ENCODE results near the gene BIRC2. TPM values are rescaled to one million over a fixed set of nuclear protein-coding genes. Genes with fewer than 3 reads are reported as not detected.

The BIRC2 gene
- total RNA-seq, 1 experiment from 2014 or later, result 32.0 TPM

GRCh38 chr11:102398297-102398696, 51.3 kb downstream of the BIRC2 start:
- no peaks in the 10 kb centered on the region for H3K9me3 ChIP-seq (ENCODE audit: low read depth, low read length, poor library complexity, severe bottlenecking)
- no TSS peak for BruUV-seq (replicated peaks)
- H3K36me3 ChIP-seq (ENCODE audit: insufficient read depth, low read length, poor library complexity, severe bottlenecking), result peaks cover 61% of the 10 kb centered on the region
- ChIA-PET POLR2A (ENCODE audit: low non-redundant PET) (no interaction called here), CTCF (no interaction called here)
- no peak for DNase-seq (ENCODE audit: low spot score)
- no peaks in the 10 kb centered on the region for H3K27me3 ChIP-seq (replicated peaks; ENCODE audit: insufficient read depth, low read depth, low read length, poor library complexity)
- no peaks in the 10 kb centered on the region for H3K4me1 ChIP-seq (ENCODE audit: insufficient read depth, low read length, poor library complexity, severe bottlenecking)
- intact Hi-C loops (cut with micrococcal nuclease; ENCODE audit: unreplicated experiment), result no loop called here
- no peak overlapping the region for H3K27ac ChIP-seq (ENCODE audit: low read depth, low read length, poor library complexity, severe bottlenecking)
- TF ChIP-seq, protein P1, sequence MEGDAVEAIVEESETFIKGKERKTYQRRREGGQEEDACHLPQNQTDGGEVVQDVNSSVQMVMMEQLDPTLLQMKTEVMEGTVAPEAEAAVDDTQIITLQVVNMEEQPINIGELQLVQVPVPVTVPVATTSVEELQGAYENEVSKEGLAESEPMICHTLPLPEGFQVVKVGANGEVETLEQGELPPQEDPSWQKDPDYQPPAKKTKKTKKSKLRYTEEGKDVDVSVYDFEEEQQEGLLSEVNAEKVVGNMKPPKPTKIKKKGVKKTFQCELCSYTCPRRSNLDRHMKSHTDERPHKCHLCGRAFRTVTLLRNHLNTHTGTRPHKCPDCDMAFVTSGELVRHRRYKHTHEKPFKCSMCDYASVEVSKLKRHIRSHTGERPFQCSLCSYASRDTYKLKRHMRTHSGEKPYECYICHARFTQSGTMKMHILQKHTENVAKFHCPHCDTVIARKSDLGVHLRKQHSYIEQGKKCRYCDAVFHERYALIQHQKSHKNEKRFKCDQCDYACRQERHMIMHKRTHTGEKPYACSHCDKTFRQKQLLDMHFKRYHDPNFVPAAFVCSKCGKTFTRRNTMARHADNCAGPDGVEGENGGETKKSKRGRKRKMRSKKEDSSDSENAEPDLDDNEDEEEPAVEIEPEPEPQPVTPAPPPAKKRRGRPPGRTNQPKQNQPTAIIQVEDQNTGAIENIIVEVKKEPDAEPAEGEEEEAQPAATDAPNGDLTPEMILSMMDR (conservative IDR thresholded peaks at IDR 0.05; ENCODE audit: low read depth, low read length), result no peak
- TF ChIP-seq EZH2 (IDR thresholded peaks at IDR 0.05; ENCODE audit: borderline replicate concordance, low read depth, low read length, poor library complexity, severe bottlenecking), result no peak
- H3K4me3 ChIP-seq (ENCODE audit: low read depth, low read length, poor library complexity, severe bottlenecking), result no peak overlapping the region

GRCh38 chr11:102399189-102399588, 52.2 kb downstream of the BIRC2 start:
- H3K4me3 ChIP-seq (ENCODE audit: low read depth, low read length, poor library complexity, severe bottlenecking), result no peak overlapping the region
- H3K27ac ChIP-seq (ENCODE audit: low read depth, low read length, poor library complexity, severe bottlenecking), result peak overlapping the region; percentile 14
- ChIA-PET POLR2A (ENCODE audit: low non-redundant PET) (no interaction called here), CTCF (no interaction called here)
- H3K36me3 ChIP-seq (ENCODE audit: insufficient read depth, low read length, poor library complexity, severe bottlenecking), result peaks cover 60% of the 10 kb centered on the region
- no TSS peak for BruUV-seq (replicated peaks)
- TF ChIP-seq, protein P1 (conservative IDR thresholded peaks at IDR 0.05; ENCODE audit: low read depth, low read length), result no peak
- no peak for TF ChIP-seq EZH2 (IDR thresholded peaks at IDR 0.05; ENCODE audit: borderline replicate concordance, low read depth, low read length, poor library complexity, severe bottlenecking)
- no peak for DNase-seq (ENCODE audit: low spot score)
- H3K9me3 ChIP-seq (ENCODE audit: low read depth, low read length, poor library complexity, severe bottlenecking), result no peaks in the 10 kb centered on the region
- no peaks in the 10 kb centered on the region for H3K4me1 ChIP-seq (ENCODE audit: insufficient read depth, low read length, poor library complexity, severe bottlenecking)
- no peaks in the 10 kb centered on the region for H3K27me3 ChIP-seq (replicated peaks; ENCODE audit: insufficient read depth, low read depth, low read length, poor library complexity)
- intact Hi-C loops (cut with micrococcal nuclease; ENCODE audit: unreplicated experiment), result no loop called here

GRCh38 chr11:102400603-102401002, 53.6 kb downstream of the BIRC2 start:
- TF ChIP-seq, protein P1 (conservative IDR thresholded peaks at IDR 0.05; ENCODE audit: low read depth, low read length), result no peak
- no peak for TF ChIP-seq EZH2 (IDR thresholded peaks at IDR 0.05; ENCODE audit: borderline replicate concordance, low read depth, low read length, poor library complexity, severe bottlenecking)
- POLR2A ChIA-PET (ENCODE audit: low non-redundant PET), result no interaction called here
- Histone ChIP-seq H3K27me3 (replicated peaks; ENCODE audit: insufficient read depth, low read depth, low read length, poor library complexity) (no peaks in the 10 kb centered on the region), H3K4me1 (ENCODE audit: insufficient read depth, low read length, poor library complexity, severe bottlenecking) (no peaks in the 10 kb centered on the region), H3K4me3 (ENCODE audit: low read depth, low read length, poor library complexity, severe bottlenecking) (no peak overlapping the region), H3K36me3 (ENCODE audit: insufficient read depth, low read length, poor library complexity, severe bottlenecking) (peaks cover 53% of the 10 kb centered on the region), H3K9me3 (ENCODE audit: low read depth, low read length, poor library complexity, severe bottlenecking) (no peaks in the 10 kb centered on the region), H3K27ac (ENCODE audit: low read depth, low read length, poor library complexity, severe bottlenecking) (no peak overlapping the region)
- CTCF ChIA-PET, result no interaction called here
- intact Hi-C loops (cut with micrococcal nuclease; ENCODE audit: unreplicated experiment), result no loop called here
- DNase-seq (ENCODE audit: low spot score), result no peak
- BruUV-seq (replicated peaks), result no TSS peak
